Thyroid gland (tissue), 4 donors: Measurements from ENCODE around the gene TMEM82. TPM values are rescaled to one million over a fixed set of nuclear protein-coding genes. Genes with fewer than 3 reads are reported as not detected.

Source experiments
- total RNA-seq, 4 donors: library from RNA; depleted of rRNA; stranded (reverse); fragments of >200 nt; gene quantifications; one replicate each; pipeline ENCODE4 v1.2.3, GENCODE V29; 2016

Gene TMEM82
- total RNA-seq, 4 donors from 2014 or later, result not detected

Other genes with a start within 250 kb of the TMEM82 start
- gene CASP9, start 218.3 kb upstream of the TMEM82 start, total RNA-seq, result 10 to 100 TPM; 16.9 to 29.8 (median 20.6) TPM
- 10 to 100 TPM; 24.3 to 46.8 (median 29.7) TPM for gene DNAJC16, start 215.7 kb upstream of the TMEM82 start, total RNA-seq
- gene AGMAT, start 157.4 kb upstream of the TMEM82 start, total RNA-seq, result 1 to 10 TPM in 1 of 4 donors, under 1 TPM in 2, not detected in 1; 0.13 to 1.6 (median 0.49) TPM
- 10 to 100 TPM; 21.9 to 79.0 (median 38.6) TPM for gene DDI2, start 125.0 kb upstream of the TMEM82 start, total RNA-seq
- gene PLEKHM2, start 58.2 kb upstream of the TMEM82 start, total RNA-seq, result 10 to 100 TPM; 38.3 to 48.4 (median 39.4) TPM
- 1 to 10 TPM in 3 of 4 donors, under 1 TPM in 1; 0.98 to 2.6 (median 2.0) TPM for gene SLC25A34, start 6.2 kb upstream of the TMEM82 start, total RNA-seq
- 10 to 100 TPM; 11.4 to 28.0 (median 25.9) TPM for gene FBLIM1, start 16.3 kb downstream of the TMEM82 start, total RNA-seq
- gene UQCRHL, start 65.2 kb downstream of the TMEM82 start, total RNA-seq, result 1 to 10 TPM in 2 of 4 donors, under 1 TPM in 2; 0.81 to 1.3 (median 1.00) TPM
- gene SPEN, start 105.2 kb downstream of the TMEM82 start, total RNA-seq, result 10 to 100 TPM; 40.7 to 97.0 (median 57.3) TPM
- gene ZBTB17, start 233.6 kb downstream of the TMEM82 start, total RNA-seq, result 10 to 100 TPM; 31.4 to 52.1 (median 36.1) TPM